ENCODE measurements around the gene KLHL26. TPM values are rescaled to one million over a fixed set of nuclear protein-coding genes. Genes with fewer than 3 reads are reported as not detected.

KLHL26 gene
- total and polyA plus RNA-seq, 9 of the 15 experiments (the other 6 are each of a cell fraction or from before 2014, with no cell fraction given) = 0.13 to 13.3 (median 1.4) TPM

- ATAC-seq (no peak), DNase-seq (ENCODE audit: extremely low read depth in 1 of 4, low spot score in 3 of 4) (no peak), FAIRE-seq (no peak)
- in situ Hi-C loops (cut with MboI) = no loop called here
- BruUV-seq (replicated peaks) = no TSS peak
- Histone ChIP-seq H3K36me3 (ENCODE audit: control insufficient read depth, insufficient read depth, low read length) (no peaks in the 10 kb centered on the region), H3K79me2 (ENCODE audit: control insufficient read depth, insufficient read depth, low read length) (no peaks in the 10 kb centered on the region), H2AFZ (ENCODE audit: low read depth, low read length) (no peak overlapping the region), H3K4me1 (replicated peaks in 1 of 2; ENCODE audit: control insufficient read depth in 2 of 2, insufficient read depth in 2 of 2, low read length in 2 of 2) (peaks cover 0 to 32% of the 10 kb centered on the region in 2 experiments; a peak in 2 of 5 replicates), H3K4me3 (no peak overlapping the region), H3K9me3 (replicated peaks; ENCODE audit: control insufficient read depth, insufficient read depth, low read depth, low read length) (no peaks in the 10 kb centered on the region), H3K27me3 (ENCODE audit: control insufficient read depth in 2 of 2, insufficient read depth in 2 of 2, low read length in 2 of 2) (no peaks in the 10 kb centered on the region), H3K4me2 (ENCODE audit: insufficient read depth, low read length) (no peak overlapping the region), H4K20me1 (replicated peaks; ENCODE audit: control insufficient read depth, insufficient read depth, low read length) (peaks cover 6% of the 10 kb centered on the region), H3K9ac (ENCODE audit: insufficient read depth in 1 of 2, low read depth in 2 of 2, low read length in 2 of 2) (no peak overlapping the region), H3K27ac (ENCODE audit: extremely low read depth, low read depth, low read length) (no peak overlapping the region), H3K9me1 (ENCODE audit: control insufficient read depth, insufficient read depth, low read length) (peaks cover 2% of the 10 kb centered on the region)
- WGBS (ENCODE audit: insufficient coverage, low coverage, missing lambda C conversion rate) = 51% methylated on average over 4 of the region's 5 CpGs
- TF ChIP-seq SP1 (CRISPR knock-in tag; IDR thresholded peaks at IDR 0.05) = no peak
- no peak for TF ChIP-seq CUX1 (CRISPR knock-in tag; IDR thresholded peaks at IDR 0.05)
- no peak for TF ChIP-seq HMG20B (CRISPR knock-in tag; IDR thresholded peaks at IDR 0.05)
- no peak for TF ChIP-seq ZNF253 (CRISPR knock-in tag; conservative IDR thresholded peaks at IDR 0.05)
- no peak for TF ChIP-seq USF2 (CRISPR knock-in tag; IDR thresholded peaks at IDR 0.05)
- TF ChIP-seq TSHZ1 (CRISPR knock-in tag; IDR thresholded peaks at IDR 0.05) = no peak
- no peak for TF ChIP-seq ZNF561 (CRISPR knock-in tag; conservative IDR thresholded peaks at IDR 0.05)
- no peak for TF ChIP-seq TGIF2 (CRISPR knock-in tag; IDR thresholded peaks at IDR 0.05)
- no peak for TF ChIP-seq ZNF212 (CRISPR knock-in tag; IDR thresholded peaks at IDR 0.05)
- no peak for TF ChIP-seq NCOR1 (IDR thresholded peaks at IDR 0.05)
- CTCF ChIA-PET (ENCODE audit: low intra/inter-chr PET ratio) = no interaction called here
- POLR2A ChIA-PET = interaction anchor here (1.6 kb wide), 1 partner anchor 13 kb away, joined by 4 read pairs; no protein-coding TSS in a partner anchor
- intact Hi-C loops (cut with micrococcal nuclease) = no loop called here
Observed at GRCh38 chr19:18715416-18715815, 78.6 kb downstream of the KLHL26 start.
